ENCODE measurements around the gene BIRC3.
"Not testable (repeated sequence)": the region's sequence is repeated elsewhere in the genome, so short reads cannot be mapped to it uniquely, and the experiment has no call there.

Gene BIRC3

DNA sequence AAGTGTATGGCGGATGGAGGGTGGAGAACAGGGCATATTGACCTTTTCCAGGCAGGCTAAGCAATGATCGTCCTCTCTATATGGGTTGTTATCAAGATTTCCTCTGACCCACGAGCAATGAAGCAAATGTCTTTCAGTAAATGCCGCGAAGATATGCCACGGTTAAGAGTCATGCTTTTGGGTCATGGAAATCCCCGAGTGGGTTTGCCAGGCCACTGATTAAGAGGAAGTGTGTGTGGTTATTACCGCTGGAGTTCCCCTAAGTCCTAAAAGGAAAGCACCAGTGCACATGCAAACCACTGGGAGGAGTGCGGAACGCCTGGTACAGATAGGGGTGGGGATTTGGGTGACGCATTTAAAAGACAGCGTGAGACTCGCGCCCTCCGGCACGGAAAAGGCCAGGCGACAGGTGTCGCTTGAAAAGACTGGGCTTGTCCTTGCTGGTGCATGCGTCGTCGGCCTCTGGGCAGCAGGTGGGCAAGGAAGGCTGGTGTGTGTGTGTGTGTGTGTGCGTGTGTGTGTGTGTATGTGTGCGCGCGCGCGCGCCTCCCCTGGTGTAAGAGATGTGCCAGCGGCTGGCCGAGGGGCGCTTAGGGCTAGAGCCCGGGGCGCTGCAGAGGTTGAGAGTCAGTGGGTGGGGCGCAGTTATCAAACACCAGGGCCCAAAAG is at the start of gene BIRC3:
TSS of gene BIRC3 (plus strand) at position 386 of the 669 bp plus-strand sequence. CDS start 7,026 bp downstream, outside the sequence.
- peak; percentile 76 for DNase-seq

DNA sequence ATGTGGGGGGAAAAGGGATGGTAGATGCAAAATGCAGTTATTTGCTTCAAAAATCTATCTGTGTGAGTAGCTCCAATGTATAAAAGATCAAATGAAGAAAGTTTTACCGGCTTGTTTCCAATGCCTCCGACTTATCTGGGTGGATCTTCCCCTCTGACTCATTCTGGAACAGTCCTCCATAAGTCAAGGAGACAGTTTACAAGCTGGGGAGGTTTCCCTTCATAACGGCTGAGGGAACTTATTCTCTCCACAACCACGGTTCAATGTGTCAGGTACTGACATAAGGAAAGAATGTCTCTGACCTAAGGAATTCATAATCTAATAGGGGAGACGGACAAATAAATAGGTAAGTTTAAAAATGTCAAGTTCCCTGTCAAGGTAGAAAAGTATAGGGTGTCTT is 49.7 kb upstream of the BIRC3 start:
- DNase-seq, result no peak

DNA sequence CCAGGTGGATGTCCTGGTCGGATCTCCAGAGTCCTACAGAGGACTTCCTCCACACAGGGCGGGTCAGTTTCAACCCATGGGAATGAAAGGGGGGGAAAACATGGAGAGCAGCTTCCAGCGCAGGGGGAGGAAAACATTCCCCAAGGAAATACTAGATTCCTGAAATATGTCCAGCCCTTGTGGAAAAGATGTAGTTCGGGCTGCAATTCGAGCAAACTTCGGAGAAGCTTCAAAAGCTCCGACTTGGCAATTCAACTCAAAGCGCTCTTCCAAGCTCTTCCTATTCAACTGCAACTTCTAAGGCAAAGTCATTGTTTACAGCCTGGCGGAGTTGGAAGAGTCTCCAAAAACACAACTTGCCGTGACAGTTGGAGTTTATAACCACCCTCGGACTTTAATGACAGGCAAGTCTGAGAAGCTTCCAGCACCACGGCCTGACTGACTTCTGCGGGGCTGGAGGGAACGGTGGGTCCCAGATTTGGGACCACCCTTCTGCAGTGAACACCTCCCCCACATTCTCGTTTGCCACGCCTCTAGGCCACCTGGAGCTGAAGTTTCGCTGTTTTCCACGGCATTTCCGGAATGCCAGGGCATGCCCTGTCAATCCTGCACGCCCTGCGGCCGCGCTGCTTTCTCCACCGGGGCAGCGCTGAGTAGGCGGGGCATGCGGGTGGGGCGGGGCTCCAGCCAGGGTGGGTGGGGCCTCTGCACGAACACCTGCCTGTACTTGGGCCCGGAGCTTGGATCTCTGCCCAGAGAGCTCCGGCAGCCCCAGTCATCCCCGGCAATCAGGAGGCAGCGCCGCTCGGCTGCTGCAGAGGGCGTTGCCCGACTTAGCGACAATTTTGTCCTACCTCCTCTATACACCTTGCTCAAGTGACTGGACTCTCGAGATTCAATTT is 49.0 kb upstream of the BIRC3 start:
- DNase-seq, result peak; percentile 88

DNA sequence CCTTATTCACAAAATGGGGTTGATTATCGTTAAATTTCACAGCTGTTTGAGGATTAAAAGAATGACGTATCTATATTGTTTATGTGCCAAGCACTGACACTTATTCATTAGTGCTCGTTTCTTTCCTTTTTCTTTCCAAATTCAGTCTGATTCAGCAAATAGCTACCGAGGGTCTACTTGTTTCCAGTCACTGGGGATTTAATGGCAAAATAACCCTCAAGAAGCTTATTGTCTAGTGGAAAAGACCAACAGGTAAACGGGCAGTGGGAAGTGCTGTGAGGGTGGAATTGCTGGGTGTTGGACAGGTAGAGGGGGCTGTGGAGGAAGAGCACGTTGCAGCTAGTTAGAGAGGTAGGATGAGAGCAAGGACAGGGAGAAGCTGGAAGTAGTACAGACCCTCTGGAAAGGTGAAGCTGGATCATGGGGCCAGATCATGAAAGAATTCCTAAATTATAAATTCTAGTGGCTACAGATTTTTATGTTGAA is 48.3 kb upstream of the BIRC3 start:
- DNase-seq, result no peak

DNA sequence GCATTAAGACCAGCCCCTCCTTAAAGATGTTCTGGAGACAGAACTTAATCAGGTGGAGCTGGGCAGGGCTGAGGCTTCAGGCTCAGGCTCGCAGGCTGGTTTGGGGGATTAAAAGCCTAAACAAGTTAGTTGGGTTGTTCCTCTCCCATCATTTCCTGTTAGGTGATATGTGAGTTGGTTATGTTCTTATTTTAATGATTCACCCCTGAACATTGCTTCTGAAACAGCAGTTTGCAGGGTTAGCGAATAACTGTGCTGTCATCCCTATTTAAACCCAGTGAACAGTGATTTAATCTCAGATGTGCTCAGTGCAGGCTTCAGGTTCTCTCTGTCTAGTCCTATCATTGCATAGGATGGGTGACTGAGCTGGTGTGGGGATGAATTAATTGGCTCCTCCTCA is 47.4 kb upstream of the BIRC3 start:
- DNase-seq, result no peak

DNA sequence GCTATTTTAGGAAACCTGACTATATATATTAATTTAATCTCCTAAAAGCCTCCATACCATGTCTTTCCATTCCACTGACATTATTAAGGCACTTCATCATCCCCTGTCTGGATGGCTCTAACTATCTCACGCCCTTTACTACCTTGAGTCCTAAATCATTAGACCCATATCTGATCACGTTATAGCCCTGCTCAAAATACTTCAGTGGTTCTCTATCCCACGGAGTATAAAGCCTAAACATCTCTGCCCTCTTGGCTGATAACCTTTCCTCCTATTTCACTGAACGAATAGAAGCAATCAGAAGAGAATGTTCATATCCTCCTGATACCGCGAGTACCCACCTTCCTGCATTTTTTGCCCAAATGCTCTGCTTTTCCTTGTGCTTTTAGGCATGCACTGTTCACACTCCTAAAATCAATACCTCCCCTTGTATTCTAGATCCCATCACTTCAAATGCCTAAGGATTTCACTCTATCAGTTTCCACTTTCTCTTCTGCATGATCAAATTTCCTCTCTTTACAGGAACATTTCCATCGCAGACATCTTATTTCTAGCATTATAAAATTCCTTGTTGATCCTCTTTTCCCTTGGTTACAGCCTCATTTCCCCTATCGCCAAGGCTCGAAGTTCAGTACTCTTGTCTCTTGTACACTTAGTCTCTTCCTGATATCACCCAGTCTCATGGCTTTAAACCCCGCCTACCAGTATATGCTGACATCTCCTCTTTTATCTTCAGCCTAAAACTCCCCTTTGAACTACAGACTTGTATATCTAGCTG is 45.0 kb upstream of the BIRC3 start:
- DNase-seq, result no peak

DNA sequence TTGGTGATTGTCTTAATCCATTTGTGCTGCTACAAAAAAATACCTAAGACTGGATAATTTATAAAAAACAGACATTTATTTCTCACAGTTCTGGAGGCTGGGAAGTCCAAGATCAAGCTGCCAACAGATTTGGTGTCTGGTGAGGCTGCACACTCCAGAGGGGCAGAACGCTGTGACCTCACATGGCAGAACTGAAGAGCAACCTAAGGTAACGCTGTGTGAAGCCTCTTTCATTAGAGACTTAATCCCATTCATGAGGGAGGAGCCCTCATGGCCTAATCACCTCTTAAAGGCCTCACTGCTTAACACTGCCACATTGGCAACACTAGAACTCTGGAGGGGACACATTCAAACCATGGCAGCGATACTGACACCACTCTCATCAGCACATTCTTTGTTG is 42.7 kb upstream of the BIRC3 start:
- DNase-seq, result no peak

DNA sequence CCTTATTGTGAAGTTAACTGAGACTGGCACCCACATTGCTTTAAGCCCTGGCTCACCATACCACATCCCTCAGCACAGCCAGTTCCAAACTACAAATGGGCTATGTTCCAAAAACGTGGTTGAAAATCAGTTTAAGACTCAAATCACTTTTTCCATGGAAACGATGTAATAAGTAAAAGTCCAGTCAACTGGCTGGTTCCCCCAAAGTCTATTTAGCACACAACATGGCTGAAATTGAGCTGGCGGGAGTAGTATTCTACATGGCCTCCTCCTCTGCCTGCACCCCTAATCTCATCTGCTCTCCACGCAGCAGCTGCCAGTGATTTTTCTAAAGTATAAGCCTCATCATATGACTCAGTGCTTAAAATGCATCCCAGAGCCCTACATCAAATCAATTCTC is 40.9 kb upstream of the BIRC3 start:
- DNase-seq, result no peak

DNA sequence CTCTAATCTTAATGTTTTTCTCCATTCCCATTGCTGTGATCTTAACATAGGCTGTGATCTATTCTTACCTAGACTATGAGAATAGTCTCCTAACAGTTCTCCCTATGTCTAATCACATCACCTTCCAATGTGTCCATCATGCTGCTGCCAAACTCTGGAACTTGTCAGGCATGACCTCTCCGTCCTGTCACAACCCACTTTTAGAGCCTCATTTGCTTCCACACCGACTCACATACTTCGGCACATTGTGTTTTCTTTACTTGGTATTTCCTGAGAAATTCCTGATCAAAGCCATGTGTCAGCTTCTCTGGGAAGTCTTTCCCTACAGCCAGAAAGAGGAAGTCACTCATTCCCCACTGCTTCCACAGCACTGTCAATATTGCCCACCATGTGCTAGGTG is 40.5 kb upstream of the BIRC3 start:
- no peak for DNase-seq

DNA sequence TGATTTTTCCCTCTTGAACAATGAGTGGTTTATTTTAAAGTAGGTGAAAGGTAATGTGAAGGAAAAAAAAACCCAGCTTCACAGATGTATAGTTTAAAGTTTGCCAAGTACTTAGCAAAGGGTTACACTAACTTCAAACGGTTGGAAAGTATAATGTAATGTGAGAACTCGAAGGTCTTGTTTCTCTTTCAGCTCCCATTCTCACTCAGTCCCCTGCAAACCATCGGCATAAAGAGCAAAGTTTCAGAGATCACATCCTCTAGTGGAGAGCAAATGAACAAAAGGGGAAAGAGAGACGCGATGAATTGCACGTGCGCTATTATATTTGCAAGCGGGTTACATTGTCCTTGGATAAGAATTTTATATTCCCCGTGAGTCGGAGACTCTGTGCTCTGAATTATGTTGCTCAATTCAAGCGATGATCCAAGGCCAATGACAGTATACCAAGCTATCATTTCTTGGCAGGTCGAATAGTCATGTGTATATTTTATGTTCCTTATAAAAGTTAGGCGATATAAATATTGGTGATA is 37.6 kb upstream of the BIRC3 start:
- no peak for DNase-seq

DNA sequence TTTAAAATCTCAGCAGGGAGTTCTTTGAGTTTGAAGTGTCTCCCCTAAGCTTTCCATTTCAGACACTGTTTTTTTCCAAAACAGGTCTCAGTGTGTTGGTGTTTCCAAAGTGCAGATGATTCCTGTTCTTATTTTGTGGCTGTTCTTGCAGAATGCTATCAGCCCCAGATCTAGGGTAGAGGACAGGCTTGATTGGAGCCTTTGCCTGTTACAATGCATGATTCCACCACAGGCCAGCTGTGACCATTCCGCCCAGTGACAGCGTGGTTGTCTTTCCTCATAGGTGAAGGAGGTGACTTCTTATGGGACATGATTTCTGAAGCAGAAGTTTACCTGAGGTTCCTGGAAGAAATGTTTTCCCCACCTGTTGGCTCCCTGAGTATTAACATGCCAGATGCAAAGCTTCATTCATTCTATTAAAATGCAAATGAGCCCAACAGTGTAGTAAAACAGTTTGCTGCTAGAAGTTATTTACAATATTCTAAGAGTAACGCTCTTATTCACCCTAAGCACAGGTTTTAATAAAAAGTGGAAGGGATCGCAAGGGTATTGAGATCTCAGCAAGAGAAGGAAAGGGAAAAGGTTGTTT is 36.9 kb upstream of the BIRC3 start:
- no peak for DNase-seq

DNA sequence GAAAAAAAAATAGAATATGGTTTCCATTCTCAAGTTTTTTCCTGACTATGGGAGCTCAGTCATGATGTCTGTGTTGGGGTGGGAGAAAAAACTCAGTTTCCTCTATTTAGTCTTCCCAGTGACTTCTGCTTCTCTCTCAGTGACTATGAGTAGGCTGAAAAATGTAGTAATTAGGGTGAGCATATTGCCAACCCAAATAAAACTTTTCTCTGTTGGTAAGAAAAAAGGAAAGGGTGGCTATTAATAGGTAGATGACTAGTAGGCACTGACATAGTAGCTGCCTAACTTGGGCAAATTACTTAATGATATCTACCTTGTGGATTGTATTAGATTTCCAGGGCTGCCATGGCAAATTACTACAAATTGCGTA is 34.2 kb upstream of the BIRC3 start:
- DNase-seq, result no peak

DNA sequence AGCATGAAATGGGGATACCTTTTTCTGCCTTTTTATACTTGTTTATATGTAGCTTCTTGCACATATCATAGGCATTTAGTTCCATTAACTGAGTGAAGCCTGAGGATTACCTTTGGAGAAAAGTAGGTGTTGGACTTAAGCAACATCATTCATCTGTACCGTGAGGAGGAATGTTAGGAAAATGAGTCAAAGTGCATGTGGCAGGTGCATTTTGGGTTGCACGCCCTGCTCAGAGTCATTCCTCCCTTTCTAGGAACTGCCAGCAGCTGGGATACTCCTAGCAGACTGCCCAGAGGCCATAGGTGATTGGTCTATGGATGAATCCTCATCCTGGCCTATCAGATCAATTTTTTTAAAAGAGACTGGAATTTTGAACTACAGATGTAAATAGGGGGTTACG is 33.3 kb upstream of the BIRC3 start:
- DNase-seq, result no peak

DNA sequence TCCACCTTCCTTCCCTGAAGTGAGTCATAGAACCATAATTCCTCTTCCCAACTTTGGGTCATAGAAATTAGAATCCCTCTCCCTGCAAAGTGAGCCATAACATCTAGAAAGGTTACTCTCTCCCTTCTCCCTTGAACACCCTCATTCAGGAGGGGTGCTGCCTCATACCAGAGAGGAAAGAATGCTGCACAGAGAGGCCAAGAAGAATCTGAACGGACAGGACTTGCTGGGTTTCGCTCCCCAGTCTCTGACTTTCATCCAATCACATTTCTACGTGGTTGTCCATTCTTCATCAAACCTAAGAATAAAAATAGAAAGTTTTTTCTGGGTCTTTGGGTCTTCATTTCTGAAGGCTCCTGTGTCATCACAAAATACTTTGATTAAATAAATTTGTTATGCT is 31.0 kb upstream of the BIRC3 start:
- DNase-seq, result no peak

DNA sequence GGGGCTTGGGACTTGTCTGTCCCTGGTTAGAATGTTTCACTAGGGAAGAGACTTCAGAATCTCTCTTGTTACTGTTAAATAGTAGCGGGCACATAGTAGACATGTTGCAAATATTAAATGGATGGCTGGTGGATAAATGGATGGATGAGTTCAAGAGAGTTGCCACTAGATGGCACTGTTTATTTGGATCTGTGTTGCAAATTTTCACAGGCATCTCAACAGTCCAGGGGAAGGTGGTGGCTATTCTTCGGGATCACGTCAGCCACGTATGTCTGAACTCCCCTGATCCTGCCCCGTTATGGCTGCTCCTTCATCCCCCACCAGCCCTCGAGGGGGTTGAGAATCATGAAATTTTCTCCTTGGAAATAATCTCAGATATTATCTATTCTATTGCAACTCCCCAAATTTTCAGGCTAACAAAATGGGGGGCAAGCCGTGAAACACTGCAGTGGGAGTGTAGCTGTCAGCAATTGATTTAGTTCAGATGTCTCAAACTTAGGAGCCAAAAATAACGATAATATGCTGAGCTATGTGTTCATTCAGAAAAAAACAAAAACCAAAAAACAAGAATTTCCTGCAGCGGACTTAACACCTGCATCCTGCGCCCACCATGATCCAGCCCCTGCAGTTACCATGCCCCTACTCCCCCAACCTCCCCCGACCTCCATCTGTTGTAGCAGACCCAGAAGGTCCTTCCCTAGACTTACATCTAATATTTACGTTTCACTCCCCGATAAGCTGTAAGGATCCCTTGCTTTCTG is 29.1 kb upstream of the BIRC3 start:
- peak; percentile 81 for DNase-seq

DNA sequence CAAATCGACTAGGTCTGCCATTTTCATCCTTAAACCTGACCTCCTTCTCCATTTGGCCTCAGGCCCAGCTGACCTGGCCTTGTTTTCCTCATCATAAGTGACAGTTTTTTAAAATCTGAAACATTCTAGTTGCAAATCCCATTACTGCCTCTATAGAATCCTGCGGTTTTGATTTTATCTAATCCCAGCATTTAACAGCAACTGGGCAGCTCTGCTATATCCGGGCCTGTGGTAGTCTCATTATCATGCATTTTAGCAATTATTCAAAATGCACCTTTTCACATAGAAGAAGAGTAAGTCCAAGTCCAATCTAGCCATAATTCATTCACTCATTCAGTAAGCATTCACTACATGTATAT is 28.6 kb upstream of the BIRC3 start:
- no peak for DNase-seq

DNA sequence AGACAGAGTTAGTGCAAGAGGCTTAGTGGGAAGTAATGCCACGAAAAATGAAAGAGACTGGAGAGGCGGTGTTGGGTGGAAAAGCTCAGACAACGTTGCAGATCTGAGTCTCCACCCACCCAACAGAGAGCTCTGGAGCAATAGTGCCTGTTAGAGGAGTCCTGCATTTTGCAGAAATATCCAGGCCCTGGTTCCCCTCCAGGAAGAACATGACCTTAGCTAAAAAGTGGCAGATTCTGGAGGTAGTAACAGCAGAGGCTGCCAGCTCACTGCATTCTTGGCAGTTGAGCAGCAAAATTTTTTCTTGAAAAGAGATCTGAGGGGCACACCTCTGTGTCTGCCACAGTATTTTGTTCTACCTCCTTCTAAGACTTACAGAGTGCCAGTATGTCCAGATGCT is 27.7 kb upstream of the BIRC3 start:
- DNase-seq, result no peak

DNA sequence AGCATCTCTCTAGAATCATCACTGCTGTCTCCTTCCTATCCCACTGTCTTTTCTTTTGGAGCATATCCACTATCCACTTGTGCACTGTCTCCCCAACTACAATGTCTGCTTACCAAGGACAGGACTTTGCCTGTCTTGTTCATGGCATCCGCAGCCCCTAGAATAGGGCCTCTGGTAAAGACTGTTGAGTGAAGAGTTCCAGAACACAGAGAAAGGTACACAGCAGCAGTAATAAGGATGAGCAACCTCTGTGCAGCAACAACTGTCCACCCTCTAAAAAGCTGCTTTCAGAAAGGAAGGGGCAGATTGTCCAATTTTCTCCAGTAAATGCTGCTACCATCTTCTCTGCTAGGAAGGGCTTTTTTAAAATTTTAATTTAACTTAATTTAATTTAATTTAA is 25.5 kb upstream of the BIRC3 start:
- no peak for DNase-seq

DNA sequence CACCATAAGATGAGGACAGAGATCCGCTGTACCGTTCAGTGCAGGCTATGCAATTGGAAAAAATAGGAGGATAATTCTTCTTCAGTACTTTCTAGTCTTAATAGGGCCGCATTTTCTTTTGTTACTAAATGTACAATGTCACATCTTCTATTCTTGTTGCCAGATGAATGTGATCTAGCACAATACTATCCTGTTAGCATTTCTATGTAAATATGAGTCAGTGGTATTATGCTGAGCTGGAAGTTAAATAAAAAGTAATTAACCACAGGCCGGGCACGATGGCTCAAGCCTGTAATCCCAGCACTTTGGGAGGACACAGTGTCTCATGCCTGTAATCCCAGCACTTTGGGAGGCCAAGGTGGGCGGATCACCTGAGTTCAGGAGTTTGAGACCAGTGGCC is 24.4 kb upstream of the BIRC3 start:
- no peak for DNase-seq

DNA sequence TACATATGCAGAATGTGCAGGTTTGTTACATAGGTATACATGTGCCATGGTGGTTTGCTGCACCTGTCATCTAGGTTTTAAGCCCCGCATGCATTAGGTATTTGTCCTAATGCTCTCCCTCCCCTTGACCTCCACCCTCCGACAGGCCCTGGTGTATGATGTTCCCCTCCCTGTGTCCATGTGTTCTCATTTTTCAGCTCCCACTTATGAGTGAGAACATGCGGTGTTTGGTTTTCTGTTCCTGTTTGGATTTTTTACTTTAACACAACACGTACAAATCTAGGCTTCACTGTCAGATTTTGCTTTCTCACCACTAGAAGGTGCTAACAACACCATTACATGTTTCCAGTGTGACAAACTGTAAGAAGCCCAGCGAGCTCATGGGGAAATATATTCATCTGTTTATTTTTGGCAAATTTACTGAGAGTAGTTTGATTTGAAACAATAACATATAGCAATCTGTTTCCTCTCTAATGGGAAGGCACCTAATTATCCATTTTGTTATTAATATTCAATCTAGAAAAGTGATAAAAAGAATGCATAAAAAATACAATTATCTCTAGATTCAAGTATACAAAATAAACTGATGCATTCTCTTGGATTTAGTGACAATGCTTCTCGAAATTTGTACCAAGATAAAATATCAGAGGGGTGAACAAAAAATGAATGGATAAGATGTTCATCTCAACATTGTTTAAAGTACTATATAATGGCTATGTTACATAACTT is 23.2 kb upstream of the BIRC3 start:
- no peak for DNase-seq

DNA sequence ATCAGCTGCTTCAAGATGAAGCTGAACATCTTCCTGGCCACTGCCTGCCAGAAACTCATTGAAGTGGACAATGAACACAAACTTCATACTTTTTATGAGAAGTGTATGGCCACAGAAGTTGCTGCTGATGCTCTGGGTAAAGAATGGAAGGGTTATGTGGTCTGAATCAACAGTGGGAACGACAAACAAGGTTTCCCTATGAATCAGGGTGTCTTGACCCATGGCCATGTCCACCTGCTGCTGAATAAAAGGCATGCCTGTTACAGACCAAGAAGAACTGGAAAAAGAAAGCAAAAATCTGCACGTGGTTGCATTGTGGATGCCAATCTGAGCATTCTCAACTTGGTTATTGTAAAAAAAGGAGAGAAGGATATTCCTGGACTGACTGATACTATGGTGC is 22.2 kb upstream of the BIRC3 start:
- DNase-seq, result no peak

DNA sequence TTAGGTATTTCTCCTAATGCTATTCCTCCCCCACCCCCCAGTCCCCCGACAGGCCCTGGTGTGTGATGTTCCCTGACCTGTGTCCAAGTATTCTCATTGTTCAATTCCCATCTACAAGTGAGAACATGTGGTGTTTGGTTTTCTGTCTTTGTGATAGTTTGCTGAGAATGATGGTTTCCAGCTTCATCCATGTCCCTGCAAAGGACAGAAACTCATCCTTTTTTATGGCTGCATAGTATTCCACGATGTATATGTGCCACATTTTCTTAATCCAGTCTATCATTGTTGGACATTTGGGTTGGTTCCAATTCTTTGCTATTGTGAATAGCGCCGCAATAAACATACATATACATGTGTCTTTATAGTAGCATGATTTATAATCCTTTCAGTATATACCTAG is 20.5 kb upstream of the BIRC3 start:
- DNase-seq, result not testable (repeated sequence)
